Colon (tissue), 2 donors: ENCODE results near the gene TTBK2.

Source experiments
- FAIRE-seq: peaks from 2 replicates; lab custom pipeline; 2012; peaks lifted over from hg19 to GRCh38; lab: Jason Lieb, UNC
- donor health status: control.
- donor health status: control.

TTBK2 gene

GRCh38 chr15:42692536-42692935 lies 228.0 kb downstream of the TTBK2 start:
- no peak for FAIRE-seq

- FAIRE-seq: no peak
Measured at GRCh38 chr15:42691770-42692169, 228.8 kb downstream of the TTBK2 start.

- no peak for FAIRE-seq
Measured at GRCh38 chr15:42691308-42691707, 229.3 kb downstream of the TTBK2 start.
